Measurements from ENCODE around the gene TNFRSF12A.

TNFRSF12A gene

DNA sequence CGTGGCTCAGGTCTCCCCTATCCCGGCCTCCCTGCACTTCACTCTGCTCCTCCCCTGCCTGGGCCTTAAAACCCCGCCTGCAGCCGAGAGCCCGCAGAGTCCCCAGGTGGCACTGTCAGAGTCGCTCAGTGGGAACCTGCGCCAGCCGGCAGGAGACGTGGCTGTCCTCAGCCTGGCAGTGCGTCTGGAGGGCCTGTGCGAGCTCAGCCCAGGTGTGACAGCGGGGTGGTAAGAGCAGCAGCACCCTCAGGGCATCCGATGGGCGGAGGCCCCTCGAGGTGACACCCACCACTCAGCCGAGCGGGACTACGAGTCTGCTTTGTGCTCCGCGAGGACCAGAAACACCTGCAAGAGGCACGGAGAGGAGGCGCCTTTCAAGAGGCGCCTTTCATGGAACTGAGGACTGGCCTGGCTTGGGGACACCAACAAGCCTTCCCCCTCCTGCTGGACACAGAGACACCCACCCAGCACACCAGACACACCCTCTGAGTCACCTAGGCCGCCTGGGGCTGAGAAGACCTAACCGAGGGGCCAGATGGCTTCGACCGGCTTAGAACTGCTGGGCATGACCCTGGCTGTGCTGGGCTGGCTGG is 7.2 kb upstream of the TNFRSF12A start, which contains the start of gene CLDN9:
Gene CLDN9 (plus strand): TSS at position 96 of the 593 bp plus-strand sequence. CDS start 440 bp downstream, at position 536.
- DNase-seq, result peak; percentile 84

DNA sequence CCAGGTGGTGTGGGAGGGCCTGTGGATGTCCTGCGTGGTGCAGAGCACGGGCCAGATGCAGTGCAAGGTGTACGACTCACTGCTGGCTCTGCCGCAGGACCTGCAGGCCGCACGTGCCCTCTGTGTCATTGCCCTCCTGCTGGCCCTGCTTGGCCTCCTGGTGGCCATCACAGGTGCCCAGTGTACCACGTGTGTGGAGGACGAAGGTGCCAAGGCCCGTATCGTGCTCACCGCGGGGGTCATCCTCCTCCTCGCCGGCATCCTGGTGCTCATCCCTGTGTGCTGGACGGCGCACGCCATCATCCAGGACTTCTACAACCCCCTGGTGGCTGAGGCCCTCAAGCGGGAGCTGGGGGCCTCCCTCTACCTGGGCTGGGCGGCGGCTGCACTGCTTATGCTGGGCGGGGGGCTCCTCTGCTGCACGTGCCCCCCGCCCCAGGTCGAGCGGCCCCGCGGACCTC is 6.6 kb upstream of the TNFRSF12A start:
- DNase-seq, result no peak

DNA sequence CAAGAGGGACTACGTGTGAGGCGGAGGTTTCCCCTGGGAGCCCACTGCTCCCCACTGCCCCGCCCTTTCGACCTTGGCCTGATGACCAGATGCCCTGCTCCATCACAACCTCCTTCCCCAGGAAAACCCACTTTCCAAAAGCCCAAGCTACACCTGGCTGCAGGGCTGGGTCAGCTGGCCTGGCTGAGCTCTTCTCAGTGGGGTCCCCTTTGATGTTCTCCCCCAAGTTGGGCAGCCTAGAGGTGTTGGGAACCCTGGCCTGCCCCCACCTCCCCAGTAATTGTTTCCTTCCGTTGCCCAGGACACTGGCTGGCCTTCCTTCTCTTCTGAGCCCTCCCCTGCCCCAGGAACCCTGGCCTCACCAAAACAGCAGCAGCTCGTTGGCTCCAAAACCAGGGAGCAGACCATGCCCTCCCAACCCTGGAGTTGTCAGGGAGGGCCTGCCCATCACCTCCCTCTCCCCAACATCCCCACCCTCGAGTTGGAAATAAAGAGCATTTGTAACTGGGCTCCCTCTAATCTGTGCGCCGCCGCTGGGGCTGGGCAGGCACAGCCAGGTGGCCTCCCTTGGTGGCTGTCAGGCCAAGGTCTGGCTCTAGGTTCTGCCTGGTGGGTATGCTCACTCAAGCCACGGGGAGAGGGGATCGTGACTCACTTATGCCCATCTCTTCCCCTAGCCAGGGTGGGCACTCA is 6.0 kb upstream of the TNFRSF12A start:
- no peak for DNase-seq

DNA sequence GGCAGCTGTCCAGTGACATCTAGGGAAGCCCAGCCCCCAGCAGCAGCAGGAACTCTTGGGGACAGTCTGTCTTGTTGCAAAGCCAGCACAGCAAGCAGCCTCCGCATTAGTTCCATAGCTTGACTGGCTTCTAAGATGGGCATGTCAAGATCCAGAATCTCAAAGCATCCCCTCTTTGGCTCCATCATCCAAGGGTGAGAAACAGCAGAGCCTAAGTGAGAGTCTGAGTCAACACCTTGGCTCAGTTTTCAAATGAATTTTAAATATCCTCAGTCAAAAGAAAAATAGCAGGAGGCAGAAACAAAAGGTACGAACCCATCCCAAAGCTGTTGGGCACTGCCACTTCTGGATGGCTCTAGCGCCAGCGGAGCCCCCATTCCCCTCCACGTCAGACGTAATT is 5.2 kb upstream of the TNFRSF12A start:
- DNase-seq, result no peak

DNA sequence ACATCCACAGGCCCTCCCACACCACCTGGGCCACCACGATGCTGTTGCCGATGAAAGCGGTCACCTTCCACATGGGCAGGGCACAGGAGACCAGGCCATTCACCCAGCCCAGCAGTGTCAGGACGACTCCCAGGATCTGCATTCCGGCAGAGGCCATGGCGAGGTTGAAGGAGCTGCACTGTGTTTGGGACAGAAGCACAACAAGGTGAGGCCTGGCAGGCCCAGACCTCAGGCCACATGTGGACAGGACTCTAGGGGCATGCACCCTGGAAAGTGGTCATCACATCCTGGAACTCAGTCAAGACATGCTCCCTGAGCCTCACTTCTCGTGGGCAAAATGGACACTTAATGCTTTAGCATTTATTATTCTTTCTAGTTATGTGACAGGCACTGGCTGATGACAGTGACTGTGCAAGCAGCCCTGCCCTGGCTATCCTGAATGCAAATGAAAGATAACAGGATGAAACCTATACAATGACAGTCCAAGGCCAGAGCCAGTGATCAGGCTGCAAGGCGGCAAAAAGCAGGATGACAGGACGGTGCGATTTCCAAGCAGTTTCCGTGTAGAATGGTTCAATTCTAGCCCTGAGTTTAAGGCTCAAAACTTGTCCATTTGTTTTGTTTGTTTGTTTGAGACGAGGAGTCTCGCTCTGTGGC is 4.2 kb upstream of the TNFRSF12A start:
- DNase-seq, result no peak

DNA sequence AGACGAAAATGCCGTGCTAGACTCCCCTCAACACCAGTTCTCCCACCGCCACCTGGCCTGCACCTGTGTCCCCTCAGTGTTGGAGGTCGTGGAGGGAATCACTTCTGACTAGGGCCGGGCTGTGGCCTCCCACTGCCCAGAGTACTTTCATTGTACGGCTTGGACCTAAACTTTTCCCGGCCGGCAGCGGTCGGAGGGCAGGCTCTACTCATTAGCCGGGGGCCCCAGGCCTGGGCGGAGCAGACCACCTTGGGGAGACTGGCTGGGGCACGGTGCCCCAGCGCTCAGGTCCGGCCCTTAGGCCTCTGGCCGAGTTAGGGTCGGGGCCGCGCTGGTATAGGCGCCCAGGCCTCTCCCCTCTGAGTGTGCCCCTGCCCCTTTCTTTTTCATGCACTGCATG is 2.8 kb upstream of the TNFRSF12A start:
- DNase-seq, result no peak

DNA sequence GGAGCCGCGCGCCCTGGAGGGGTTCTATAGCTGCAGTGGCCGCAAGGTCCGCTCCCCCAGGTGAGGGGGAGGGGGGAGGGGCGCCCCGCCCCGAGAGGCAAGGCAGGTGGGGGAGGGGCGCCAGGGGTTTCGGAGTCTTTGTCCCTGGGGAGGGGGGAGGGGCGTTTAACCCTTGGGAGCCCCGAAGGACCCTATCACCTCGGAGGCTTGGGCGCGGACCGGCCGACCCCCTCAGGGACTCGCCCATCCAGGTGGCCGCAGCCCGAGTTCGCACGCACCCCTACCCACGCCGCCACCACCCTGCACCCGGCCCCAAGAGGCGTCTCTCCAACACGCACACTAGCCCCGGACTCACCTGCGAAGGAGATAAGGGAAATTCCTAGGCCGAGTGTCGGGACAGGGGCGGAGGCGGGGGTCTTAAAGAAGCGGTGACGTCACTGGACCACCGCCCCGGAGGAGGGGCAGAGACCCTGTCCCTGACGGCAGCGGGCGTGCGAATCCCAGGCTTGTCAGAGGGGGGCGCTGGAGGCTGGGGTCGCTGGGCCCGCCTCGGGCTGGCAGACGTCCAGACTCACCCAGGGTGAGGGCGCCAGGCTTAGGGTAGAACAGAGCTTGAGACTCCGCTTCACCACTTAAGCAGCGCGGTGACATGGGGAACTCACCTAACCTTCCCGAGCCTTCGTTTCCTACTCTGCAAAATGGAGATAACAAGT is 2.2 kb upstream of the TNFRSF12A start, which contains the start of gene CLDN6:
Gene CLDN6 (minus strand): TSS at position 390 of the 713 bp plus-strand sequence. CDS start 2,162 bp downstream, outside the sequence.
- DNase-seq, result no peak

DNA sequence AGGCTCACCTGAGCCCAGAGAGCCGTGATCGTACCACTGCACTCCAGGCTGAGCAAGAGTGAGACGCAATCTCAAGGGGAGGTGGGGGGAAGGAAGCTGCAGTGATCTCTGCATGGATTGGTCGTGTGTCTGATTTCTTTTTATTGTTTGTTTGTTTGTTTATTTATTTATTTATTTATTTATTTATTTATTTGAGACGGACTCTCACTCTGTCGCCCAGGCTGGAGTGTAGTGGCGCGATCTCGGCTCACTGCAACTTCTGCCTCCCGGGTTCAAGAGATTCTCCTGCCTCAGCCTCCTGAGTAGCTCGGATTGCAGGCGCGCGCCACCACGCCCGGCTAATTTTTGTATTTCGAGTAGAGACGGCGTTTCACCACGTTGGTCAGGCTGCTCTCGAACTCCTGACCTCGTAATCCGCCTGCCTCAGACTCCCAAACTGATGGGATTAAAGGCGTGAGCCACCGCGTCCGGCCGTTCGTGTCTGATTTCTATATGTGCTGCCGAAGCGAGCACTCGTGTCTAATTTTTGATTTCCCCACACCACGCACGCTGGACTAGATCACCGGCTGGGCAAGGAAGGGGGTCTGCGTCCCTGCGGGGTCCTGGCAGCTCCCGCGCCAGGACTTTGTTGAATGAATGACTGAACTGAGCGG is 448 bp upstream of the TNFRSF12A start:
- DNase-seq, result no peak

DNA sequence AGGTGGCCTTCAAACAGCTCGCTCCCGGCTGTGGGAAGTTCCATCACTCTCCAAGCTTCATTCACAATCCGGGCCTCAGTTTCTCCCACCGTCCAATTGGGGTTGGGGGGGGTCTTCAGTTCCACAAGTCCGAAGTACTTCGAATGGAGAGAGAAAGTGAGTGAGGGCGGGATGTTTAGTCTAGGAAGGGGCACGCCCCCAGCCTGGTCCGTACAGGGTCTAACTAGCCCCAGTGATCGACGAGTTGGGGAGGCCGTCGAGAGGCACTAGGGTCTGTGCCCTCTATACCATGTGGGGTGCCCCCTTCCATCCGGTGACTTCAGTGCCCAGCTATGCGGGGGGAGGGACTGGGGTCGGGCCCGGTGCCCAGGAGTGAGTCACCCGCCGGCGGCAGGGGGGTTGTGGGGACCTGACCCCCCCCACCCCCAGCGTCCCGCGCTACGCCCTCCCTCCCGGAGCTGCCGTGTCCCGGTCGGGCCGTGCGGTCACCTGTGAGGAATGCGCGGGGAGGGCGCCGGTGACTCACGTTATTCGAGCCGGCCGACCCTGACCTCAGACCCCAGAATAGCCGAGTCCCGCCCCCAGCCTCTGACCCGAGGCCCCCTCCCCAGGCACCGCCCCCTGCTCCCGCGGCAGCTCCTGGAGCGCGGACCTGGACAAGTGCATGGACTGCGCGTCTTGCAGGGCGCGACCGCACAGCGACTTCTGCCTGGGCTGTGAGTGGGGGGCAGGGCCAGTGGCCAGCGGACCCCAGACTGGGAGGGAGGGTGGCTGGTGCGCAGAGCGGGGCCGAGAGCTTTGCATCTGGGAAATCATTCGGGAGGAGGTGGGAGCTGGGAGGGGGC is 658 bp downstream of the TNFRSF12A start:
- DNase-seq, result no peak

DNA sequence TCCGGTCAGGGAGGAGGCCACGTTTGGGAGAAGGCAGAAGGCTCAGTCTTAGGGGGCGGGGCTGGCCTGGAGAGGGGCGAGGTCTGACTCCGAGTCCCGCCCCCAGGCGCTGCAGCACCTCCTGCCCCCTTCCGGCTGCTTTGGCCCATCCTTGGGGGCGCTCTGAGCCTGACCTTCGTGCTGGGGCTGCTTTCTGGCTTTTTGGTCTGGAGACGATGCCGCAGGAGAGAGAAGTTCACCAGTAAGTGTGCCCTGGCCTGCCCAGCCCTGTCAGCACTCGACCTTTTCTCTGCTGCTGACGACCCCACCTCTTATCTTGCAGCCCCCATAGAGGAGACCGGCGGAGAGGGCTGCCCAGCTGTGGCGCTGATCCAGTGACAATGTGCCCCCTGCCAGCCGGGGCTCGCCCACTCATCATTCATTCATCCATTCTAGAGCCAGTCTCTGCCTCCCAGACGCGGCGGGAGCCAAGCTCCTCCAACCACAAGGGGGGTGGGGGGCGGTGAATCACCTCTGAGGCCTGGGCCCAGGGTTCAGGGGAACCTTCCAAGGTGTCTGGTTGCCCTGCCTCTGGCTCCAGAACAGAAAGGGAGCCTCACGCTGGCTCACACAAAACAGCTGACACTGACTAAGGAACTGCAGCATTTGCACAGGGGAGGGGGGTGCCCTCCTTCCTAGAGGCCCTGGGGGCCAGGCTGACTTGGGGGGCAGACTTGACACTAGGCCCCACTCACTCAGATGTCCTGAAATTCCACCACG is 1.5 kb downstream of the TNFRSF12A start:
- DNase-seq, result peak; percentile 54

DNA sequence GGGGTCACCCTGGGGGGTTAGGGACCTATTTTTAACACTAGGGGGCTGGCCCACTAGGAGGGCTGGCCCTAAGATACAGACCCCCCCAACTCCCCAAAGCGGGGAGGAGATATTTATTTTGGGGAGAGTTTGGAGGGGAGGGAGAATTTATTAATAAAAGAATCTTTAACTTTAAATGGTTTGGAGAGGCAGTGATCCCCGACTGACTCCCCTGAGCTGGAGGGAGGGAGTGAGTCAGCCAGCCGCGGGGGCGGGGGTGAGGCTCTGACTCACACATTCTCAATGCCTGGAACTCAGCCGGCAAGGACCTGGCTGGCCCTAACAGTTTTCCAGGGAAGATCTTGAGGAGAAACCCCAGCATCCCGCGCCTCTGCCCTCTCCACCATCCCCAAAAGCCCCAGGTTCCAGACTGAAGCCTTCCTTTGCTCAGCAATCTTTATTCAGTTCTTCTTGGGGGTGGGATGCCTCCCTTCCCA is 2.1 kb downstream of the TNFRSF12A start:
- no peak for DNase-seq

DNA sequence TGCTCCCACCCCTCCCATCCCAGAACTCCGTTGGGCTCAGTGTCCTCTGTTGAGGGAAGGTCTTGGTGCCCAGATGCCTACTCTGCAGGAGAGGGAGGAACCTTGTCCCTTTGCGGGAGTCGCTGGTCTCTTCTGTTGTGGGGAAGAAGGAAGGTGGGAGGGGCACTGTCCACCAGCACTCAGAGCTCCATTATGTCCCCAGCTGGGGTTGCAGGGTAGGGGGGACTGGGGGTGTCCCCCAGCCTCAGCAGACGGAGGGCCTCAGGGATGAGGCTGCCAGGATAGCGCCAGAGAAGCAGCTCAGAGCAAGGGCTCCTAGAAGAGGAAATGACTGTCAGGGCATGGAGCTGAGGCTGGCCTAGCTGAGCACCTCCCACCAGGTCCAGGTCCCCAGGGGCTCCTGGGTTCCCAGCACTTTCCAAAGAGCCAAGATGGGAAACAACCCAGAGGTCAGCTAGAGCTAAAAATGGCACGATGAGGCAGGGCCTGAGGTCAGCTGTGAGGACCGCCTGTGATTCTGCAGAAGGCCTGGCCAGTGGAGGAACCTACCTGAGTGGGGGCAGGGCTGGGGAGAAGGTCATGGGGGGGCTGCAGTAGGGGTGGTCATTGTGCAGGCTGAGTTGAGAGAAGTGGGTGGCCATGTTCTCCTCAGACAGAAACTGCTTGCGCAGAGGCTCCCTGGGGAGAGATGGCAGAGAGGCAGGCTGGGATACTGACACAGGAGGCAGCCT is 2.7 kb downstream of the TNFRSF12A start:
- peak; percentile 76 for DNase-seq

DNA sequence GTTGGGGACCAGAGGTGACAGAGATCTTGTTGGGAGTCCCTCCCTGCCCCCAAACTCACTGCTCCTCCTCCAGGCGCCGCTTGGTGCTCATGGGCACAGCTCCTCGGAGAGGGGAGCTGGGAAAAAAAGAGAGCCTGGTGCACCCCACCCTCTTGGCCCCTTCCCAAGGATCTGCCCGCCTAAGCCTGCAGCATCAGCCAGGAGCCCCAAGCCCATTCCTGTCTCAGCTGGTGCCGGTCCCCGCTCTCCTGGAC is 3.2 kb downstream of the TNFRSF12A start:
- no peak for DNase-seq

DNA sequence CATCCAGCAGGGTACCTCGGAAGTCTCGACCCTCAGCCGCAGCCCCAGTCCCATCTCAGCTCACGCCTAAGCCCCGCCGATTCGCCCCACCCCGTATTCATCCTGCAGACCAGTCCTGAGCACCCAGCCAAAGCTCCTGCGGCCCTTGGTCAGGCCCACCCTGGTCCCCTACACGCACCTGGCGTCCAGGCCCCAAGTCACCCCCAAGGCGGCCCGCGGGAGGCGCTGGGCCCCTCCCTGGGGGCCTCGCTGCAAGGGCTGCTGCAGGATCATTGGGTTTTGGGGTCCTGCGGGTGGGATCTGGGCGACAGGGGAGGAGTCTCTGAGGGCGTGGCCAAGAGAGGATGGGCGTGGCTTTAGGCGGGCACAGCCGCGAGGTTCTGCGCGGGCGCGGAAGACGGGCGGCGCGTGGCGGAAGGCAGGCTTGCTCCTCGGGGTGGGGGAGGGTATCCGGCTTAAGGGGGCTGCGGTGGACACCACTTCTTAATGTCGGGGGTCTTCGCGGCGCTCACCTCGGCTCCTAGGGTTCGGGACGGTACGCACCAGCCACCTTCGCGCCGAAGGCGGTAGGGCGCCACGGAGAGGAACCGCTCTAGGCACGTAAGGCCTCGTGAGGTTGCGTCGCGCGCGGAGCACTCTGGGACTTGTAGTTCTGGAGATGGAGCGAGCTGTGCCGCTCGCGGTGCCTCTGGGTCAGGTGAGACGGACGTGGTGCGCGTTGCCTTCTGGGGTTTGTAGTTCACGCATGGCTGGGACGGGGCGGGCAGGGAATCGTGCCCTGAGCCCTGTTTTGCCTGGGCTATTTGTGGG is 3.7 kb downstream of the TNFRSF12A start, which contains the start of the genes HCFC1R1 and THOC6:
Gene HCFC1R1 (minus strand): TSS at position 274 of the 810 bp plus-strand sequence. CDS start 1 bp downstream, at position 273.
Gene THOC6 (plus strand): TSS at position 367 of the 810 bp plus-strand sequence. CDS start 292 bp downstream, at position 659.
- peak; percentile 95 for DNase-seq

DNA sequence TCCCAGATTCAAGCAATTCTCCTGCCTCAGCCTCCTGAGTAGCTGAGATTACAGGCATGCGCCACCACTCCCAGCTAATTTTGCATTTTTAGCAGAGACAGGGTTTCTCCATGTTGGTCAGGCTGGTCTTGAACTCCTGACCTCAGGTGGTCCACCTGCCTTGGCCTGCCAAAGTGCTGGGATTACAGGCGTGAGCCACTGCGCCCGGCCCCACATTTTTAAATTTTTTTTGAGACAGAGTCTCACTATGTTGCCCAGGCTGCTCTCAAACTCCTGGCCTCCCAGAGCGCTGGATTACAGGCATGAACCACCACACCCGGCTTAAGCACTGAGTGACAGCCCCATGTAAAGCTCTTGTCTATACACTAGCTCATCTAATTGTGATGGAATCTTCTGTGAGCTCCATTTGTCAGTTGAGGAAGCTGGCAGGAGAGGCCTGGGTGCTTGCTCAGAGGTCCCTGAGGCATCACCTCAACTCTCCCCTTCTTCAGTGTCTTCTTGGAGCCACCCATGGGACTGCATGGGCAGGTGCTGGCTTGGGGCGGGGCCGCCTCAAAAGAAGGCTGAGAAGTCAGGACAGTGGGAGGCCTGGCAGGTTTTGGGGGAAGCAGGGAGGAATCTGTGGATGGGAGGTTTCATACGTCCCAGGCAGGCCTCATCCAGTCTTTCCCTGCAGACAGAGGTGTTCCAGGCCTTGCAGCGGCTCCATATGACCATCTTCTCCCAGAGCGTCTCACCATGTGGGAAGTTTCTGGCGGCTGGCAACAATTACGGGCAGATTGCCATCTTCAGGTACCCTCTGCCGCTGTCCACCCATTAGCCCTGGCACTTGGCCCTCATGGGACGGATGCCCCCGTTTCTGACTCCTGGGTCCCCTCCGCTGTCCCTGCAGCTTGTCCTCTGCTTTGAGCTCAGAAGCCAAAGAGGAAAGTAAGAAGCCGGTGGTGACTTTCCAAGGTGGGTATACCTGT is 5.1 kb downstream of the TNFRSF12A start:
- DNase-seq, result no peak

DNA sequence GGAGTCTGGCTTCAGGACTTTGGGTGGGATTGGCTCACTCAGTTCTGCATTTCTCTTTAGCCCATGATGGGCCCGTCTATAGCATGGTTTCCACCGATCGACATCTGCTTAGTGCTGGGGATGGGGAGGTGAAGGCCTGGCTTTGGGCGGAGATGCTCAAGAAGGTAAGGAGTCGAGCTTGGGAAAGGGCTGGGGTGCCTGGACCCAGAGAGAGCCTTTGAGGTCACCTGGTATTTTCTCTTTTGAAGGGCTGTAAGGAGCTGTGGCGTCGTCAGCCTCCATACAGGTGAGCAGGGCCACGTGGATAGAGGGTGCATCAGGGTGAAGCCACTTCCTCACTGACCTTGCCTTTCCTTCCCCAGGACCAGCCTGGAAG is 5.8 kb downstream of the TNFRSF12A start:
- no peak for DNase-seq

DNA sequence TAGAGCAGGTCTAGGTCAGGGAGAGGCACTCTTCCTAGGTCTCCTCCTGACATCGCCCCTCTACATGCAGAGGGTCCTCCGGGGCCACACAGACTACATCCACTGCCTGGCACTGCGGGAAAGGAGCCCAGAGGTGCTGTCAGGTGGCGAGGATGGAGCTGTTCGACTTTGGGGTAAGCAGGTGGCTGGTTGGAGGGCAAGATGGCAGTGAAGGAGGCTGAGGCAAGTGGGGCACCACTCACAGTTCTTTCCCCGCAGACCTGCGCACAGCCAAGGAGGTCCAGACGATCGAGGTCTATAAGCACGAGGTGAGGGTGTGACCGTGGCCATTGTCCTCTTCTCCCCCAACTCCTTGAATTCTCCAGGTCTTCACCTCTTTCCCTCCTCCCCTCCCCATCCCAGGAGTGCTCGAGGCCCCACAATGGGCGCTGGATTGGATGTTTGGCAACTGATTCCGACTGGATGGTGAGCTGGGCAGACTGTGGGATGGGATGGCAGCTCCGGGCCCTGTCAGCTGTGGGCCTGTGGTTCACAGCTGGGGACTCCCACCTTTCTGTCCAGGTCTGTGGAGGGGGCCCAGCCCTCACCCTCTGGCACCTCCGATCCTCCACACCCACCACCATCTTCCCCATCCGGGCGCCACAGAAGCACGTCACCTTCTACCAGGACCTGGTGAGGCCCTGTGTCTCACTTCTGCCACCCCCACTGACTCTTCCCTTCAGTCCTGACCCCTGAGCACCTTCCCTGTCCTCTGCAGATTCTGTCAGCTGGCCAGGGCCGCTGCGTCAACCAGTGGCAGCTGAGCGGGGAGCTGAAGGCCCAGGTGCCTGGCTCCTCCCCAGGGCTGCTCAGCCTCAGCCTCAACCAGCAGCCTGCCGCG is 6.7 kb downstream of the TNFRSF12A start:
- DNase-seq, result no peak
